ENCODE results near the gene MICU2.

DNA sequence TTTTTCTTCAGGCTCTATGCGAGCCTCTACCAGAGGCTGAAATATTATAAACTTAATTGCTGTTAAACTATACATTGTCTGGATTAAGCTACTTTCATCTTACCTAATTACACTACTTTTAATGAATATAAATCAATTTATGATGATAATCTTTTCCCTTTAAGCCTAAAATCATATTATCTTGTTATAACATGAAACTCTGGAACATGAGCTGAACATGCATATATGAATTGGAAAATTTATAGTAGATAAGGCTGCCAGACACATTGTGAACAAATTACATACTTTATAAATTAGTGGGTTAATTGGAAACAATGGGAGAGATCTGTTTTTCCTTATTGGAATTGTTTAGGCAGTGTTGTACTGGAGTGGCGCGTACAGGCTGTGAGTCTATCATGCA is 99.6 kb downstream of the MICU2 start:
- TF ChIP-seq, protein P1, sequence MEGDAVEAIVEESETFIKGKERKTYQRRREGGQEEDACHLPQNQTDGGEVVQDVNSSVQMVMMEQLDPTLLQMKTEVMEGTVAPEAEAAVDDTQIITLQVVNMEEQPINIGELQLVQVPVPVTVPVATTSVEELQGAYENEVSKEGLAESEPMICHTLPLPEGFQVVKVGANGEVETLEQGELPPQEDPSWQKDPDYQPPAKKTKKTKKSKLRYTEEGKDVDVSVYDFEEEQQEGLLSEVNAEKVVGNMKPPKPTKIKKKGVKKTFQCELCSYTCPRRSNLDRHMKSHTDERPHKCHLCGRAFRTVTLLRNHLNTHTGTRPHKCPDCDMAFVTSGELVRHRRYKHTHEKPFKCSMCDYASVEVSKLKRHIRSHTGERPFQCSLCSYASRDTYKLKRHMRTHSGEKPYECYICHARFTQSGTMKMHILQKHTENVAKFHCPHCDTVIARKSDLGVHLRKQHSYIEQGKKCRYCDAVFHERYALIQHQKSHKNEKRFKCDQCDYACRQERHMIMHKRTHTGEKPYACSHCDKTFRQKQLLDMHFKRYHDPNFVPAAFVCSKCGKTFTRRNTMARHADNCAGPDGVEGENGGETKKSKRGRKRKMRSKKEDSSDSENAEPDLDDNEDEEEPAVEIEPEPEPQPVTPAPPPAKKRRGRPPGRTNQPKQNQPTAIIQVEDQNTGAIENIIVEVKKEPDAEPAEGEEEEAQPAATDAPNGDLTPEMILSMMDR (IDR thresholded peaks at IDR 0.05): no peak
- no peak for TF ChIP-seq POLR2A (IDR thresholded peaks at IDR 0.05)

Measured in suprapubic skin (tissue), 3 donors.